Measurements from ENCODE around the gene L3MBTL4. TPM values are rescaled to one million over a fixed set of nuclear protein-coding genes. Genes with fewer than 3 reads are reported as not detected.

Gene L3MBTL4
- total RNA-seq, 1 experiment from 2014 or later: not detected

DNA sequence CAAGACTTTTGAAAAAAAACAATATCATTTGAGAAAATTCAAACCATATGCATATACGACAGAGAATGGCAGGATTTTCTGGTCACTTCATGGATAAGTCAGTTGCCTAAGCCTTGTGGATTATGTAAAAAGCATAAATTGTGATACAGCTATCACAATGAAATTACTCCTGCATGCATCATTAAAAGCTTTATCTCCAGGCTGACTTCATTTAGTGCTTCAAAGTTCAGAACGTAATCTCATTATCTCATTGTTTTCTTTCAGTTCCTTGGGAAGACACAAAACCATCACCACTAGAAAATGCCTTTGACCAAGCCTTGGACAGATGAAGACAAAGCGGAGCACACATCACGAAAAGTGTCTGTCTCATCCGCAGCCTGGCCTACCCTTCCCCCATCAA lies 57.0 kb downstream of the L3MBTL4 start:
- Histone ChIP-seq H3K36me3 (ENCODE audit: control insufficient read depth in 1 of 2, insufficient read depth in 2 of 2, low read length in 2 of 2) (no peaks in the 10 kb centered on the region), H3K9me2 (ENCODE audit: insufficient read depth) (no peaks in the 10 kb centered on the region), H3K79me2 (ENCODE audit: insufficient read depth, low read length) (no peaks in the 10 kb centered on the region), H4K20me1 (ENCODE audit: insufficient read depth) (no peaks in the 10 kb centered on the region), H3K4me2 (ENCODE audit: low read length) (no peak overlapping the region), H3K9ac (ENCODE audit: low read length) (no peak overlapping the region), H3K4me3 (replicated peaks in 1 of 2; ENCODE audit: low read depth in 1 of 2, low read length in 2 of 2) (no peak overlapping the region), H3K4me1 (ENCODE audit: control insufficient read depth in 1 of 2, insufficient read depth in 2 of 2, low read length in 2 of 2) (no peaks in the 10 kb centered on the region), H3K9me3 (ENCODE audit: control insufficient read depth in 1 of 2, insufficient read depth in 1 of 2, low read depth in 1 of 2, low read length in 2 of 2) (peaks cover 6 to 30% of the 10 kb centered on the region in 2 experiments; a peak in 3 of 4 replicates), H3K27me3 (ENCODE audit: insufficient read depth, low read length) (no peaks in the 10 kb centered on the region), H2AFZ (ENCODE audit: low read depth, low read length, poor library complexity, severe bottlenecking) (no peak overlapping the region), H3K27ac (ENCODE audit: low read depth, low read length) (no peak overlapping the region)
- intact Hi-C loops (cut with micrococcal nuclease): no loop called here
- no TSS peak for BruUV-seq (replicated peaks)
- RAD21 ChIA-PET (ENCODE audit: low non-redundant PET in 1 of 2, low total read pairs in 2 of 2, uncharacterized antibody in 2 of 2, unreplicated experiment in 2 of 2): no interaction called here
- TF ChIP-seq, protein P1, sequence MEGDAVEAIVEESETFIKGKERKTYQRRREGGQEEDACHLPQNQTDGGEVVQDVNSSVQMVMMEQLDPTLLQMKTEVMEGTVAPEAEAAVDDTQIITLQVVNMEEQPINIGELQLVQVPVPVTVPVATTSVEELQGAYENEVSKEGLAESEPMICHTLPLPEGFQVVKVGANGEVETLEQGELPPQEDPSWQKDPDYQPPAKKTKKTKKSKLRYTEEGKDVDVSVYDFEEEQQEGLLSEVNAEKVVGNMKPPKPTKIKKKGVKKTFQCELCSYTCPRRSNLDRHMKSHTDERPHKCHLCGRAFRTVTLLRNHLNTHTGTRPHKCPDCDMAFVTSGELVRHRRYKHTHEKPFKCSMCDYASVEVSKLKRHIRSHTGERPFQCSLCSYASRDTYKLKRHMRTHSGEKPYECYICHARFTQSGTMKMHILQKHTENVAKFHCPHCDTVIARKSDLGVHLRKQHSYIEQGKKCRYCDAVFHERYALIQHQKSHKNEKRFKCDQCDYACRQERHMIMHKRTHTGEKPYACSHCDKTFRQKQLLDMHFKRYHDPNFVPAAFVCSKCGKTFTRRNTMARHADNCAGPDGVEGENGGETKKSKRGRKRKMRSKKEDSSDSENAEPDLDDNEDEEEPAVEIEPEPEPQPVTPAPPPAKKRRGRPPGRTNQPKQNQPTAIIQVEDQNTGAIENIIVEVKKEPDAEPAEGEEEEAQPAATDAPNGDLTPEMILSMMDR (IDR thresholded peaks at IDR 0.05 in 2 of 3, conservative IDR thresholded peaks at IDR 0.05 in 1 of 3; ENCODE audit: borderline replicate concordance in 1 of 3, insufficient read depth in 1 of 3, low read depth in 2 of 3, low read length in 2 of 3): no peak
- TF ChIP-seq YY1 (IDR thresholded peaks at IDR 0.05; ENCODE audit: extremely low read depth, insufficient replicate concordance, low read depth, low read length) (no peak), EZH2phosphoT487 (IDR thresholded peaks at IDR 0.05; ENCODE audit: borderline replicate concordance) (no peak), POLR2A (IDR thresholded peaks at IDR 0.05; ENCODE audit: borderline replicate concordance, extremely low read depth, insufficient read depth, insufficient read length) (no peak), POLR2AphosphoS5 (IDR thresholded peaks at IDR 0.05; ENCODE audit: low read depth, low read length) (no peak), CBX3 (IDR thresholded peaks at IDR 0.05; ENCODE audit: low read depth) (no peak), JUND (IDR thresholded peaks at IDR 0.05) (no peak), CEBPB (IDR thresholded peaks at IDR 0.05; ENCODE audit: low read depth) (no peak), ZNF274 (IDR thresholded peaks at IDR 0.05; ENCODE audit: low read depth, low read length) (no peak), FOSL1 (IDR thresholded peaks at IDR 0.05; ENCODE audit: low read depth) (no peak), SP1 (IDR thresholded peaks at IDR 0.05; ENCODE audit: low read depth) (no peak), EGR1 (IDR thresholded peaks at IDR 0.05; ENCODE audit: low read depth) (no peak), ZFX (IDR thresholded peaks at IDR 0.05) (no peak), ELF1 (IDR thresholded peaks at IDR 0.05; ENCODE audit: borderline replicate concordance, low read depth) (no peak)
- TF ChIP-seq, protein P2, sequence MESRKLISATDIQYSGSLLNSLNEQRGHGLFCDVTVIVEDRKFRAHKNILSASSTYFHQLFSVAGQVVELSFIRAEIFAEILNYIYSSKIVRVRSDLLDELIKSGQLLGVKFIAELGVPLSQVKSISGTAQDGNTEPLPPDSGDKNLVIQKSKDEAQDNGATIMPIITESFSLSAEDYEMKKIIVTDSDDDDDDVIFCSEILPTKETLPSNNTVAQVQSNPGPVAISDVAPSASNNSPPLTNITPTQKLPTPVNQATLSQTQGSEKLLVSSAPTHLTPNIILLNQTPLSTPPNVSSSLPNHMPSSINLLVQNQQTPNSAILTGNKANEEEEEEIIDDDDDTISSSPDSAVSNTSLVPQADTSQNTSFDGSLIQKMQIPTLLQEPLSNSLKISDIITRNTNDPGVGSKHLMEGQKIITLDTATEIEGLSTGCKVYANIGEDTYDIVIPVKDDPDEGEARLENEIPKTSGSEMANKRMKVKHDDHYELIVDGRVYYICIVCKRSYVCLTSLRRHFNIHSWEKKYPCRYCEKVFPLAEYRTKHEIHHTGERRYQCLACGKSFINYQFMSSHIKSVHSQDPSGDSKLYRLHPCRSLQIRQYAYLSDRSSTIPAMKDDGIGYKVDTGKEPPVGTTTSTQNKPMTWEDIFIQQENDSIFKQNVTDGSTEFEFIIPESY (IDR thresholded peaks at IDR 0.05; ENCODE audit: extremely low read depth, insufficient replicate concordance, low read length): no peak
- TF ChIP-seq, protein P3, sequence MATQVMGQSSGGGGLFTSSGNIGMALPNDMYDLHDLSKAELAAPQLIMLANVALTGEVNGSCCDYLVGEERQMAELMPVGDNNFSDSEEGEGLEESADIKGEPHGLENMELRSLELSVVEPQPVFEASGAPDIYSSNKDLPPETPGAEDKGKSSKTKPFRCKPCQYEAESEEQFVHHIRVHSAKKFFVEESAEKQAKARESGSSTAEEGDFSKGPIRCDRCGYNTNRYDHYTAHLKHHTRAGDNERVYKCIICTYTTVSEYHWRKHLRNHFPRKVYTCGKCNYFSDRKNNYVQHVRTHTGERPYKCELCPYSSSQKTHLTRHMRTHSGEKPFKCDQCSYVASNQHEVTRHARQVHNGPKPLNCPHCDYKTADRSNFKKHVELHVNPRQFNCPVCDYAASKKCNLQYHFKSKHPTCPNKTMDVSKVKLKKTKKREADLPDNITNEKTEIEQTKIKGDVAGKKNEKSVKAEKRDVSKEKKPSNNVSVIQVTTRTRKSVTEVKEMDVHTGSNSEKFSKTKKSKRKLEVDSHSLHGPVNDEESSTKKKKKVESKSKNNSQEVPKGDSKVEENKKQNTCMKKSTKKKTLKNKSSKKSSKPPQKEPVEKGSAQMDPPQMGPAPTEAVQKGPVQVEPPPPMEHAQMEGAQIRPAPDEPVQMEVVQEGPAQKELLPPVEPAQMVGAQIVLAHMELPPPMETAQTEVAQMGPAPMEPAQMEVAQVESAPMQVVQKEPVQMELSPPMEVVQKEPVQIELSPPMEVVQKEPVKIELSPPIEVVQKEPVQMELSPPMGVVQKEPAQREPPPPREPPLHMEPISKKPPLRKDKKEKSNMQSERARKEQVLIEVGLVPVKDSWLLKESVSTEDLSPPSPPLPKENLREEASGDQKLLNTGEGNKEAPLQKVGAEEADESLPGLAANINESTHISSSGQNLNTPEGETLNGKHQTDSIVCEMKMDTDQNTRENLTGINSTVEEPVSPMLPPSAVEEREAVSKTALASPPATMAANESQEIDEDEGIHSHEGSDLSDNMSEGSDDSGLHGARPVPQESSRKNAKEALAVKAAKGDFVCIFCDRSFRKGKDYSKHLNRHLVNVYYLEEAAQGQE (IDR thresholded peaks at IDR 0.05; ENCODE audit: low read depth): no peak
- DNase-seq (ENCODE audit: low read depth, low spot score): no peak
- ATAC-seq: no peak
- CTCF ChIA-PET: no interaction called here
- POLR2A ChIA-PET: no interaction called here
